Adrenal gland (tissue), 12 donors: ENCODE data around the gene PXT1. TPM values are rescaled to one million over a fixed set of nuclear protein-coding genes. Genes with fewer than 3 reads are reported as not detected.

Source experiments
- DNase-seq, 7 donors: peaks; one replicate each; pipeline ENCODE4 v3.0.0-alpha.2; 2019 to 2020
- H3K27ac ChIP-seq, 5 donors: fragments of 200-600 bp; sonication (generic) in 4 of 5; 1 replicate in 3 of 5; 2 replicates in 2 of 5; pipeline versions ENCODE4 v1.5.1 to v1.8.0; 2016 to 2020; ENCODE audit warnings: mild to moderate bottlenecking in 1 of 5
- H3K27me3 ChIP-seq: fragments of 200-600 bp; 2 replicates; pipeline ENCODE4 v1.8.0; 2021
- H3K36me3 ChIP-seq, 2 donors: fragments of 200-600 bp; replicated peaks in 1 of 2; 1 replicate in 1 of 2; 2 replicates in 1 of 2; pipeline versions ENCODE4 v1.5.1 to v1.8.0; 2018 to 2022
- H3K4me1 ChIP-seq, 2 donors: fragments of 200-600 bp; replicated peaks in 1 of 2; 1 replicate in 1 of 2; 2 replicates in 1 of 2; pipeline versions ENCODE4 v1.5.1 to v1.8.0; 2018 to 2021
- H3K4me3 ChIP-seq, 4 donors: fragments of 200-600 bp; sonication (generic) in 3 of 4; one replicate each; pipeline ENCODE4 v1.5.1; 2016 to 2018
- H3K9me3 ChIP-seq, 3 donors: fragments of 200-600 bp; sonication (generic) in 1 of 3; replicated peaks in 1 of 3; 1 replicate in 2 of 3; 2 replicates in 1 of 3; pipeline versions ENCODE4 v1.5.1 to v1.8.0; 2016 to 2021
- POLR2A ChIP-seq, 2 donors: fragments of 450-650 bp; IDR thresholded peaks; one replicate each; pipeline ENCODE4 v1.6.1; 2017; ENCODE audit warnings: antibody characterized with exemption in 2 of 2, mild to moderate bottlenecking in 2 of 2, moderate library complexity in 1 of 2
- WGBS, 4 donors: extraction: QIAGEN DNeasy Blood & Tissue Kit in 2 of 4; methylation state at CpG; one replicate each; pipeline versions ENCODE4 v1.1.5 to v1.1.7; 2013 to 2017; 5-methylcytosine and 5-hydroxymethylcytosine counted together
- intact Hi-C, 2 donors: fragments of 100-400 bp; cut with DNase I; formaldehyde crosslinking; loops; one replicate each; pipeline versions ENCODE4 v1.14.1 to v1.15.0; 2022 to 2023
- polyA plus RNA-seq, 3 donors: library from polyadenylated mRNA; stranded (reverse); fragments of 200-250 nt in 2 of 3; fragments of 350-450 nt in 1 of 3; fragmentation: Illumina TruSeq in 1 of 3; extraction: RNeasy Lipid Tissue Mini Kit (QIAGEN cat#74804) in 1 of 3; gene quantifications; one replicate each; pipeline ENCODE4 v1.2.3, GENCODE V29; 2013 to 2014
- total RNA-seq, 9 donors: library from RNA; depleted of rRNA in 4 of 9; stranded (reverse); fragments of >200 nt in 4 of 9; fragments of 120-200 nt in 1 of 9; fragmentation: NEBNext Ultra II Directional in 1 of 9; extraction: Animal tissue kit (Norgen Biotek cat#: 25700) in 1 of 9; gene quantifications; one replicate each; pipeline versions ENCODE4 v1.1.0 to v1.2.4, GENCODE V29; 2013 to 2023
- TF ChIP-seq, protein P1 (sequence below), 6 experiments: fragments of 450-650 bp in 4 of 6; fragments of 200-600 bp in 2 of 6; sonication (generic) in 1 of 6; IDR thresholded peaks; 1 replicate in 5 of 6; 2 replicates in 1 of 6; pipeline versions ENCODE4 v1.5.1 to v1.8.0; 2016 to 2021; ENCODE audit warnings: antibody characterized with exemption in 6 of 6, mild to moderate bottlenecking in 2 of 6, moderate library complexity in 1 of 6
- donor health status: healthy with polysubstance abuse.
- donor health status: Bipolar disorder and iron deficiency.
- donor health status: DM: yes; HTN: yes; CAD: no.
- donor health status: DM: no; HTN: no; CAD: no.
- donor health status: DM: no; HTN: no; CAD: no.
- donor health status: DM: yes; HTN: yes; CAD: no.

PXT1 gene
- total and polyA plus RNA-seq, 12 donors = not detected

DNA sequence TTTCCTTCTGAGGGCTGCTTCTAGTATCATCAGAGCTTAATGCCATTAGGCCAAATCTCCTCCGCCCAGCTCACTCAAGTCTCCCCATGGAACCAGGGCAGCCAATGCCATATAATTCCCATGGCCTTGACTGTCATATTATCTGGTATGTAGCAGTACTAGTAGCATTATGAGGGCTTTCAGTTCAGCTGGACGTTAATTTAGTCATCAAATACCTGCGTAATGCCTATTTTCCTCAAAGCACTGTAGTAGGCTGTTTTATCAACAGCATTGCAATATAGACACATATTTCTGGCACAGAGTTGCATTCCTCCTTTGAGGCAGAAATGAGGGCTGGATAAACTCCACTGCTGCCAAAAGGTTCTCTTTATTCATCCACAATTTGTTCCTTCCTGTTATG lies 1.8 kb upstream of the PXT1 start:
- no peak for TF ChIP-seq POLR2A (IDR thresholded peaks at IDR 0.05)
- TF ChIP-seq, protein P1, sequence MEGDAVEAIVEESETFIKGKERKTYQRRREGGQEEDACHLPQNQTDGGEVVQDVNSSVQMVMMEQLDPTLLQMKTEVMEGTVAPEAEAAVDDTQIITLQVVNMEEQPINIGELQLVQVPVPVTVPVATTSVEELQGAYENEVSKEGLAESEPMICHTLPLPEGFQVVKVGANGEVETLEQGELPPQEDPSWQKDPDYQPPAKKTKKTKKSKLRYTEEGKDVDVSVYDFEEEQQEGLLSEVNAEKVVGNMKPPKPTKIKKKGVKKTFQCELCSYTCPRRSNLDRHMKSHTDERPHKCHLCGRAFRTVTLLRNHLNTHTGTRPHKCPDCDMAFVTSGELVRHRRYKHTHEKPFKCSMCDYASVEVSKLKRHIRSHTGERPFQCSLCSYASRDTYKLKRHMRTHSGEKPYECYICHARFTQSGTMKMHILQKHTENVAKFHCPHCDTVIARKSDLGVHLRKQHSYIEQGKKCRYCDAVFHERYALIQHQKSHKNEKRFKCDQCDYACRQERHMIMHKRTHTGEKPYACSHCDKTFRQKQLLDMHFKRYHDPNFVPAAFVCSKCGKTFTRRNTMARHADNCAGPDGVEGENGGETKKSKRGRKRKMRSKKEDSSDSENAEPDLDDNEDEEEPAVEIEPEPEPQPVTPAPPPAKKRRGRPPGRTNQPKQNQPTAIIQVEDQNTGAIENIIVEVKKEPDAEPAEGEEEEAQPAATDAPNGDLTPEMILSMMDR (IDR thresholded peaks at IDR 0.05) = no peak
- peak in 1 of 7 donors; percentile 32 for DNase-seq
- H3K9me3 ChIP-seq = no peaks in the 10 kb centered on the region
- intact Hi-C loops = no loop called here
- peak overlapping the region in 1 of 4 donors; percentile 70 for H3K4me3 ChIP-seq
- peak overlapping the region; percentile 96 to 99 (median 98) for H3K27ac ChIP-seq
- peaks cover 31 to 51% of the 10 kb centered on the region in 2 donors for H3K4me1 ChIP-seq
- WGBS, 4 donors = 35 to 46% (median 39%) methylated on average over 3 of the region's 3 CpGs
- no peaks in the 10 kb centered on the region for H3K36me3 ChIP-seq
- H3K27me3 ChIP-seq = no peaks in the 10 kb centered on the region

DNA sequence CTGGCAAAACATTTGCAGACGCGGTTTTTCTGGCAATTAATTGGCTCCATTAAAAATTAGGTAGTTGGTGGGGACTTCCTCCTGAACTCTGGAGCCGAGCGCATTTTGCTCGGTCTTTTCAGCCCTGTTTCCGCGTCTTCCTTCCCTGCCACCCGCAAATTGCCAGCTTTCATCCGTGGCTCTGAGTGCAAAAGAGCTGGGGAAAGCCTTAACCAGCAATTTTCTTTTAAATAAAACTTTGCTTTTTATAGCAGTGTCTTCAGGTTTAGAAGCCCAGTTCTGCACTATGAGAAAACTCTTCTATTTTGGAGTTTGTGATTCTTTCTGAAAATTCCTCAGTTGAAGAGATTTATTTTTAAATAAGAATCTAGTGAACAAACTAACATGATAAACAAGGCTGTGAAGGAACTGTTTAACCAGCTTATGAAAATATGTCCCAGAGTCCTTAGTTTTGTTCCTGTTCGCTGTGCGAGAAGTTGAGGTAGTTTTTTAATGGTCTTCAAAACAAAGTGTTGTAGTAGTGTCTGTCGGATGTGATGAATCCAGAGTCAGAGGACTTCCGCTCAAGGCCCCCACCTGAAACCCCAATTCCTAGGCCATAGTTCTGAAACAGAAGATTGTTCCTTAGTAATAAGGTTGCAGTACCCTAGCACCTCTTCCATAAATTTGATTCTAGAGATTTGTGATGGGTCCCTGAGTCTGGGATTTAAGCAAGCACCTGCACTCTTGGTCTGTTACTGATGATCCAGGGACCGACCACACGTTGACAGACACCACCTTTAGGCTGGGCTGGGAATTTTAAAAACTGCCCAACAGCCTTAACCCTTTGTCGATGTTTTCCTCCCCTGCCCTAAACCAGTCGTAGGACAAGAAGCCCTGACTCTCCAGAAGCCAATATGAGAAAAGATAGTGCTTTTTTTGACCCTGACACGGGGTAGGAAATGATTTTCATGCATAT lies 1.1 kb upstream of the PXT1 start:
- Histone ChIP-seq H3K36me3 (no peaks in the 10 kb centered on the region), H3K4me3 (peak overlapping the region; percentile 59 to 93 (median 73)), H3K27ac (peak overlapping the region; percentile 96 to 99 (median 98)), H3K27me3 (no peaks in the 10 kb centered on the region), H3K9me3 (no peaks in the 10 kb centered on the region), H3K4me1 (peaks cover 31 to 51% of the 10 kb centered on the region in 2 donors)
- WGBS, 4 donors = 2 to 6% (median 3%) methylated on average over 16 to 18 of the region's 18 CpGs
- DNase-seq = no peak
- TF ChIP-seq POLR2A (IDR thresholded peaks at IDR 0.05) = no peak
- TF ChIP-seq, protein P1 (IDR thresholded peaks at IDR 0.05) = peak in 1 of 6 experiments; percentile 7
- intact Hi-C loops = no loop called here

DNA sequence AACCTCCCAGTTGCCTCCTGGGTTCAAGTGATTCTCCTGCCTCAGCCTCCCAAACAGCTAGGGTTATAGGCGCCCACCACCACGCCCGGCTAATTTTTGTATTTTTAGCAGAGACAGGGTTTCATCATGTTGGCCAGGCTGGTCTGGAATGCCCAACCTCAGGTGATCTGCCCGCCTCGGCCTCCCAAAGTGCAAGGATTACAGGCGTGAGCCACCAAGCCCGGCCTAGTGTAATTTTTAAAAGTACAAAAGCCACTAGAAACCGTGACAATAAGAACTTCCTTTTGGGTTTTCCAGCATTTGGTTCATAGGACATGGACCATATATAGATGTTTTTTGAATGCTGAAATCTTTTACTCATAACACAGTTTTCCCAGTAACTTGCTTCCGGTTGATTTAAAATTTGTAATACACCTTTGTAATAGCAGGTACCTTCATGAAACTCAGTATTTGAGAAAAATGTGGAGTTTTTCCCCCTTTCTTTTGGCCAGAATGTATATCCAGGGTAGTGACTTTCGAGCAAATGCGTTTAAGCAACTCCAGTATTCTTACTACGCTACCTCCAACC lies 467 bp downstream of the PXT1 start:
- intact Hi-C loops = no loop called here
- Histone ChIP-seq H3K9me3 (no peaks in the 10 kb centered on the region), H3K27ac (peak overlapping the region; percentile 96 to 99 (median 98)), H3K36me3 (no peaks in the 10 kb centered on the region), H3K4me1 (peaks cover 31 to 51% of the 10 kb centered on the region in 2 donors), H3K4me3 (peak overlapping the region in 3 of 4 donors; percentile 16 to 93 (median 70)), H3K27me3 (no peaks in the 10 kb centered on the region)
- DNase-seq = no peak
- WGBS, 4 donors = 58 to 60% (median 59%) methylated on average over 12 of the region's 12 CpGs
- no peak for TF ChIP-seq POLR2A (IDR thresholded peaks at IDR 0.05)
- TF ChIP-seq, protein P1 (IDR thresholded peaks at IDR 0.05) = no peak

DNA sequence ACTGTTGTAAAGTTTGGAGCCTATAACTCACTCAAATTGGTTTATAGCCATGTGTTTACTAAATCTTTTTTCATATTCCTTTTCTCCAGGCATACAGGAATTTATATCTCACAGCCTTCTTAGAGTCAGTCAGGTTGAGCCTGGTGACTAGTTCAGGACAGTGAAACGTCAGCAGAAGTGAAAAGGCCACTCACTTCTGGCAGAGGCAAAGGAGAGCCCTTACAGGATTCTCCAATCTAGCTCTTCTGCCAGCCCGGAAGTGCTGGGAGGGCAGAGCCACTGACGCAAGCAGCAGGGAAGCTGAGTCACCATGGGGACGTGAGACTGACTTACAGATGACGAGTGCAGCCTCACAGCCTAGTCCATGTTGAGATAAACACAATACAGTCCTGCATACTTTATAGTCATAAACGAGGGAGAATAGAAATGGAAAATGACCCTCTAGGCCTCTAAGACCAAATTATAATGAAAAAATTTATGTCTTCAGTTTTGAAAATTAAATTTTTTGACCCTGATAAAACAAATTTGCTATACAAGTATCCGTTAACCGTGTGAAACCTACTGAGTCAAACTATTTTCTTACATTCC lies 1.3 kb downstream of the PXT1 start:
- peak; percentile 96 to 99 (median 99) for DNase-seq
- Histone ChIP-seq H3K4me1 (peaks cover 31 to 50% of the 10 kb centered on the region in 2 donors), H3K4me3 (peak overlapping the region in 1 of 4 donors; percentile 70), H3K36me3 (no peaks in the 10 kb centered on the region), H3K27ac (peak overlapping the region; percentile 96 to 99 (median 98)), H3K9me3 (no peaks in the 10 kb centered on the region), H3K27me3 (no peaks in the 10 kb centered on the region)
- 13 to 26% (median 16%) methylated on average over 8 of the region's 8 CpGs for WGBS, 4 donors
- TF ChIP-seq, protein P1 (IDR thresholded peaks at IDR 0.05) = no peak
- peak; percentile 16 to 74 for TF ChIP-seq POLR2A (IDR thresholded peaks at IDR 0.05)
- intact Hi-C loops = no loop called here
